Astrocyte (in vitro differentiated cells and primary cell): ENCODE results near the gene CLN5. TPM values are rescaled to one million over a fixed set of nuclear protein-coding genes. Genes with fewer than 3 reads are reported as not detected.

ENCODE experiments used
- DNase-seq: peaks from one replicate; pipeline ENCODE4 v3.0.0-alpha.2; 2010; ENCODE audit warnings: low read depth
- FAIRE-seq: peaks from 2 replicates; lab custom pipeline; 2011; peaks lifted over from hg19 to GRCh38; lab: Jason Lieb, UNC
- H2AFZ ChIP-seq: 2 replicates; pipeline ENCODE4 v1.6.0; 2012; ENCODE audit warnings: low read depth, low read length, inconsistent platforms
- H3K27ac ChIP-seq: 2 replicates; pipeline ENCODE4 v1.5.1; 2011; ENCODE audit warnings: low read depth, low read length, inconsistent platforms
- H3K27me3 ChIP-seq: 2 replicates; pipeline ENCODE4 v1.6.0; 2011; ENCODE audit warnings: low read length, inconsistent platforms; ENCODE audit not compliant: insufficient read depth
- H3K36me3 ChIP-seq: 2 replicates; pipeline ENCODE4 v1.5.1; 2011; ENCODE audit warnings: low read length, inconsistent platforms; ENCODE audit not compliant: insufficient read depth
- H3K4me1 ChIP-seq: 2 replicates; pipeline ENCODE4 v1.5.1; 2011; ENCODE audit warnings: low read length, inconsistent platforms; ENCODE audit not compliant: insufficient read depth
- H3K4me2 ChIP-seq: 2 replicates; pipeline ENCODE4 v1.6.0; 2012; ENCODE audit warnings: low read length, inconsistent platforms
- H3K4me3 ChIP-seq: 2 replicates; pipeline ENCODE4 v1.5.1; 2011; ENCODE audit warnings: low read depth, mild to moderate bottlenecking, low read length, inconsistent platforms; ENCODE audit not compliant: insufficient read depth
- H3K79me2 ChIP-seq: 2 replicates; pipeline ENCODE4 v1.6.0; 2012; ENCODE audit warnings: mild to moderate bottlenecking, low read length, inconsistent platforms; ENCODE audit not compliant: insufficient read depth
- H3K9ac ChIP-seq: 2 replicates; pipeline ENCODE4 v1.6.0; 2012; ENCODE audit warnings: mild to moderate bottlenecking, low read length, inconsistent platforms
- H3K9me3 ChIP-seq: 2 replicates; pipeline ENCODE4 v1.5.1; 2012; ENCODE audit warnings: low read depth, mild to moderate bottlenecking, low read length, inconsistent platforms; ENCODE audit not compliant: insufficient read depth
- H4K20me1 ChIP-seq: 2 replicates; pipeline ENCODE4 v1.6.0; 2012; ENCODE audit warnings: low read length, inconsistent platforms; ENCODE audit not compliant: insufficient read depth
- H3K27ac Mint-ChIP-seq: one replicate; pipeline ENCODE4 v1.8.0; 2021; ENCODE audit warnings: mild to moderate bottlenecking, mixed read lengths; ENCODE audit not compliant: unreplicated experiment
- H3K27me3 Mint-ChIP-seq: one replicate; pipeline ENCODE4 v1.8.0; 2021; ENCODE audit warnings: low read depth, mixed read lengths; ENCODE audit not compliant: unreplicated experiment
- H3K36me3 Mint-ChIP-seq: one replicate; pipeline ENCODE4 v1.8.0; 2021; ENCODE audit warnings: low read depth, mixed read lengths; ENCODE audit not compliant: unreplicated experiment
- H3K4me1 Mint-ChIP-seq: one replicate; pipeline ENCODE4 v1.8.0; 2021; ENCODE audit warnings: low read depth, mixed read lengths; ENCODE audit not compliant: unreplicated experiment
- H3K4me3 Mint-ChIP-seq: one replicate; pipeline ENCODE4 v1.8.0; 2021; ENCODE audit warnings: mild to moderate bottlenecking, moderate library complexity, mixed read lengths; ENCODE audit not compliant: unreplicated experiment
- H3K9me3 Mint-ChIP-seq: one replicate; pipeline ENCODE4 v1.8.0; 2021; ENCODE audit warnings: mild to moderate bottlenecking, mixed read lengths; ENCODE audit not compliant: unreplicated experiment
- CTCF ChIP-seq: IDR thresholded peaks from 2 replicates; pipeline ENCODE4 v1.5.1; 2011; ENCODE audit warnings: low read depth, mild to moderate bottlenecking, inconsistent platforms, low read length, moderate library complexity; ENCODE audit not compliant: insufficient read depth
- EZH2 ChIP-seq: IDR thresholded peaks from 2 replicates; pipeline ENCODE4 v1.6.1; 2012; ENCODE audit warnings: mild to moderate bottlenecking, low read length, inconsistent platforms; ENCODE audit not compliant: insufficient read depth
- total RNA-seq: library from RNA; stranded (reverse); gene quantifications from 2 replicates; pipeline ENCODE4 v1.2.1, GENCODE V29; 2021

CLN5 gene
- total RNA-seq, 1 donor from 2014 or later, result 32.9 TPM

DNA sequence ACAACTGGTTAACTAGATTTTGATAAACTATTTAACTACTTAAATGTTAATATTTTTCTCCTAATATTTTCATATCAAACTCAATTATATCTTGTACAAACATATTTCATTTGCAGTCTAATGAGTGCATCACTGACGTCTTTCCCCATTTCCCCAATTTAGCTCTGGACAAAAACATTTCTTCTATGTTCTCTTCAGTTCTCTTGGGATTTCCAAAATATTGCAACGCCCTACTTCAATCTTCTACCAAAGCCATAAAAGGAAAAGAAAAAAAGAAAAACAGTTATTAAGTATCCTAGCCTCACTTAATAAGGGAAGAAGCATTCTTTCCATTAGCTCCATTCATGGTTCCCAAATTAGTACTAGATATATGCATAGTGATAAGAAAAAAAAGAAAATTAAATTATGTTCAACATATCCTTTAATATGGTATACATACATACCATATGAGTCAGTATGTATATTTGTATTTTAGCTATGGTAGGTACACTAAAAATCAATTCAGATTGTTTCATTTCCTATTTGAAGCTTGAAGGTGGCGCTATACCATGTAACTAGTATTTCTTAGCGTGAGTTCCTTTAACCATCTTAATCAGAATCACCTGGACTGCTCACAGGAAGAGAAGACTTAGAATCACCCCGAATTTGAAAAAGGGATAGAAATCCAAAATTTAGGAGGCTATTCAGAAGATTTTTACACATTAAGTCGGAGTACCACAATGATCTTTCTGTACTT, 25.2 kb downstream of the CLN5 start:
- Histone ChIP-seq H3K4me1 (no peaks in the 10 kb centered on the region), H3K27me3 (no peaks in the 10 kb centered on the region), H3K27ac (no peak overlapping the region), H3K9me3 (no peaks in the 10 kb centered on the region), H3K9ac (no peak overlapping the region), H3K4me3 (no peak overlapping the region), H3K36me3 (peaks cover 34% of the 10 kb centered on the region), H2AFZ (no peak overlapping the region), H4K20me1 (peaks cover 63% of the 10 kb centered on the region), H3K79me2 (peaks cover 87% of the 10 kb centered on the region), H3K4me2 (no peak overlapping the region)
- Mint-ChIP-seq H3K4me1 (peaks cover 9% of the 10 kb centered on the region), H3K4me3 (no peak overlapping the region), H3K36me3 (peaks cover 17% of the 10 kb centered on the region), H3K27ac (no peak overlapping the region), H3K9me3 (no peaks in the 10 kb centered on the region), H3K27me3 (no peaks in the 10 kb centered on the region)
- FAIRE-seq (no peak), DNase-seq (no peak)
- TF ChIP-seq CTCF (no peak), EZH2 (no peak)

GRCh38 chr13:77019756-77020155, 27.9 kb downstream of the CLN5 start:
- DNase-seq (no peak), FAIRE-seq (no peak)
- H2AFZ ChIP-seq, result no peak overlapping the region
- peaks cover 19% of the 10 kb centered on the region for H3K36me3 ChIP-seq
- no peak overlapping the region for H3K4me3 Mint-ChIP-seq
- H3K9me3 ChIP-seq, result no peaks in the 10 kb centered on the region
- H3K27ac Mint-ChIP-seq, result no peak overlapping the region
- no peak overlapping the region for H3K4me2 ChIP-seq
- H3K4me1 Mint-ChIP-seq, result peaks cover 26% of the 10 kb centered on the region
- no peaks in the 10 kb centered on the region for H3K27me3 ChIP-seq
- no peak overlapping the region for H3K4me3 ChIP-seq
- H3K9ac ChIP-seq, result no peak overlapping the region
- H4K20me1 ChIP-seq, result peaks cover 68% of the 10 kb centered on the region
- H3K36me3 Mint-ChIP-seq, result peaks cover 6% of the 10 kb centered on the region
- peaks cover 92% of the 10 kb centered on the region for H3K79me2 ChIP-seq
- H3K9me3 Mint-ChIP-seq, result no peaks in the 10 kb centered on the region
- H3K27me3 Mint-ChIP-seq, result no peaks in the 10 kb centered on the region
- TF ChIP-seq EZH2, result no peak
- no peak for TF ChIP-seq CTCF
- H3K4me1 ChIP-seq, result peaks cover 7% of the 10 kb centered on the region
- H3K27ac ChIP-seq, result no peak overlapping the region

GRCh38 chr13:77022341-77022740, 30.5 kb downstream of the CLN5 start:
- DNase-seq, result no peak
- Histone ChIP-seq H3K4me2 (peak overlapping the region; percentile 34), H3K4me3 (no peak overlapping the region), H3K9ac (no peak overlapping the region), H3K27me3 (no peaks in the 10 kb centered on the region), H3K79me2 (peaks cover 86% of the 10 kb centered on the region), H3K27ac (no peak overlapping the region), H3K9me3 (no peaks in the 10 kb centered on the region), H4K20me1 (peaks cover 70% of the 10 kb centered on the region), H2AFZ (no peak overlapping the region), H3K36me3 (peaks cover 6% of the 10 kb centered on the region), H3K4me1 (peaks cover 17% of the 10 kb centered on the region)
- no peaks in the 10 kb centered on the region for H3K27me3 Mint-ChIP-seq
- H3K9me3 Mint-ChIP-seq, result no peaks in the 10 kb centered on the region
- FAIRE-seq, result peak; percentile 87
- peaks cover 2% of the 10 kb centered on the region for H3K36me3 Mint-ChIP-seq
- no peak overlapping the region for H3K4me3 Mint-ChIP-seq
- H3K27ac Mint-ChIP-seq, result no peak overlapping the region
- TF ChIP-seq EZH2 (no peak), CTCF (no peak)
- H3K4me1 Mint-ChIP-seq, result peaks cover 26% of the 10 kb centered on the region
